Ishikawa (cell line): ENCODE measurements around the gene ZAR1L.

Experiments used
- CEBPB ChIP-seq: IDR thresholded peaks from 2 replicates; pipeline ENCODE4 v1.6.1; 2012
- EGR1 ChIP-seq: IDR thresholded peaks from 2 replicates; pipeline ENCODE4 v1.6.1; 2012
- EP300 ChIP-seq: IDR thresholded peaks from 2 replicates; pipeline ENCODE4 v1.6.1; 2012; ENCODE audit warnings: borderline replicate concordance
- FOXM1 ChIP-seq: IDR thresholded peaks from 2 replicates; pipeline ENCODE4 v1.6.1; 2012; ENCODE audit warnings: low read depth, borderline replicate concordance
- NFIC ChIP-seq: IDR thresholded peaks from 2 replicates; pipeline ENCODE4 v1.6.1; 2012
- RAD21 ChIP-seq: IDR thresholded peaks from 2 replicates; pipeline ENCODE4 v1.6.1; 2012; ENCODE audit warnings: low read depth
- TAF1 ChIP-seq: IDR thresholded peaks from 2 replicates; pipeline ENCODE4 v1.6.1; 2012; ENCODE audit warnings: low read depth, mild to moderate bottlenecking
- TEAD4 ChIP-seq: IDR thresholded peaks from 2 replicates; pipeline ENCODE4 v1.6.1; 2012
- YY1 ChIP-seq: IDR thresholded peaks from 2 replicates; pipeline ENCODE4 v1.6.1; 2012; ENCODE audit warnings: low read depth
- ZBTB7A ChIP-seq: IDR thresholded peaks from 2 replicates; pipeline ENCODE4 v1.6.1; 2012; ENCODE audit warnings: low read depth
- TF ChIP-seq, protein P1 (sequence below): IDR thresholded peaks from 2 replicates; pipeline ENCODE4 v1.6.1; 2012; ENCODE audit warnings: low read depth, mild to moderate bottlenecking
- TF ChIP-seq, protein P2 (sequence below): IDR thresholded peaks from 2 replicates; pipeline ENCODE4 v1.6.1; 2012
- TF ChIP-seq, protein P3 (sequence below): IDR thresholded peaks from 2 replicates; pipeline ENCODE4 v1.6.1; 2012

DNA sequence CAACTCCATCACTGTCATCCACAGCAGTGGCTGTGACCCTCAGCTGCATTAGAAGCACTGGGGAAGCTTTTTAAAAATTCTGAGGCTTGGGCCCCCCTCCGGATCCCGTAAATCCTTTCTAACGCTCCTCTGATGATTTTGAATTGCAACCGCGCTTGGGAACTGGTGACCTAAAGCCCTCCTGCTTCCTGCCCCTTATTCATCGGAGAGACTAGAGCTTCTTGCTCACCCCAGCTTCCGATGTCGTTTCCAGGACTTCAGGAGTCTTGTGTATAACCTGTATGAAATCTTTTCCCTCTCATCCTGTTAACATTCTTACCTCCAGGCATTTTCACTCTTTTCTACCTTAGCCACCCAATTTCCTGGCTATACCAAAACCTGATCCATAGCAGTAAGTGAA lies 14.8 kb downstream of the ZAR1L start:
- TF ChIP-seq TAF1 (no peak), YY1 (no peak), NFIC (no peak), ZBTB7A (no peak), CEBPB (no peak), TEAD4 (no peak), EP300 (no peak), EGR1 (no peak), RAD21 (no peak), FOXM1 (no peak)
- TF ChIP-seq, protein P1, sequence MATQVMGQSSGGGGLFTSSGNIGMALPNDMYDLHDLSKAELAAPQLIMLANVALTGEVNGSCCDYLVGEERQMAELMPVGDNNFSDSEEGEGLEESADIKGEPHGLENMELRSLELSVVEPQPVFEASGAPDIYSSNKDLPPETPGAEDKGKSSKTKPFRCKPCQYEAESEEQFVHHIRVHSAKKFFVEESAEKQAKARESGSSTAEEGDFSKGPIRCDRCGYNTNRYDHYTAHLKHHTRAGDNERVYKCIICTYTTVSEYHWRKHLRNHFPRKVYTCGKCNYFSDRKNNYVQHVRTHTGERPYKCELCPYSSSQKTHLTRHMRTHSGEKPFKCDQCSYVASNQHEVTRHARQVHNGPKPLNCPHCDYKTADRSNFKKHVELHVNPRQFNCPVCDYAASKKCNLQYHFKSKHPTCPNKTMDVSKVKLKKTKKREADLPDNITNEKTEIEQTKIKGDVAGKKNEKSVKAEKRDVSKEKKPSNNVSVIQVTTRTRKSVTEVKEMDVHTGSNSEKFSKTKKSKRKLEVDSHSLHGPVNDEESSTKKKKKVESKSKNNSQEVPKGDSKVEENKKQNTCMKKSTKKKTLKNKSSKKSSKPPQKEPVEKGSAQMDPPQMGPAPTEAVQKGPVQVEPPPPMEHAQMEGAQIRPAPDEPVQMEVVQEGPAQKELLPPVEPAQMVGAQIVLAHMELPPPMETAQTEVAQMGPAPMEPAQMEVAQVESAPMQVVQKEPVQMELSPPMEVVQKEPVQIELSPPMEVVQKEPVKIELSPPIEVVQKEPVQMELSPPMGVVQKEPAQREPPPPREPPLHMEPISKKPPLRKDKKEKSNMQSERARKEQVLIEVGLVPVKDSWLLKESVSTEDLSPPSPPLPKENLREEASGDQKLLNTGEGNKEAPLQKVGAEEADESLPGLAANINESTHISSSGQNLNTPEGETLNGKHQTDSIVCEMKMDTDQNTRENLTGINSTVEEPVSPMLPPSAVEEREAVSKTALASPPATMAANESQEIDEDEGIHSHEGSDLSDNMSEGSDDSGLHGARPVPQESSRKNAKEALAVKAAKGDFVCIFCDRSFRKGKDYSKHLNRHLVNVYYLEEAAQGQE = no peak
- TF ChIP-seq, protein P2, sequence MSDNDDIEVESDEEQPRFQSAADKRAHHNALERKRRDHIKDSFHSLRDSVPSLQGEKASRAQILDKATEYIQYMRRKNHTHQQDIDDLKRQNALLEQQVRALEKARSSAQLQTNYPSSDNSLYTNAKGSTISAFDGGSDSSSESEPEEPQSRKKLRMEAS = no peak
- TF ChIP-seq, protein P3, sequence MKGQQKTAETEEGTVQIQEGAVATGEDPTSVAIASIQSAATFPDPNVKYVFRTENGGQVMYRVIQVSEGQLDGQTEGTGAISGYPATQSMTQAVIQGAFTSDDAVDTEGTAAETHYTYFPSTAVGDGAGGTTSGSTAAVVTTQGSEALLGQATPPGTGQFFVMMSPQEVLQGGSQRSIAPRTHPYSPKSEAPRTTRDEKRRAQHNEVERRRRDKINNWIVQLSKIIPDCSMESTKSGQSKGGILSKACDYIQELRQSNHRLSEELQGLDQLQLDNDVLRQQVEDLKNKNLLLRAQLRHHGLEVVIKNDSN = no peak
